Activated CD8-positive, alpha-beta memory T cell treated with anti-CD3 and anti-CD28 coated beads for 36 hours (primary cell): ENCODE measurements around the gene COL1A2. TPM values are rescaled to one million over a fixed set of nuclear protein-coding genes. Genes with fewer than 3 reads are reported as not detected.

ENCODE experiments used
- CTCF ChIA-PET: fragments of 350-600 bp; sonication (Branson Sonifier 250); formaldehyde crosslinking; loops from one replicate; lab custom pipeline; 2021; ENCODE audit warnings: antibody characterized with exemption; lab: Charles Lee
- POLR2A ChIA-PET: fragments of 350-600 bp; sonication (Branson Sonifier 250); formaldehyde crosslinking; loops from one replicate; lab custom pipeline; 2021; ENCODE audit warnings: antibody characterized with exemption; lab: Charles Lee
- total RNA-seq, 2 experiments: library from RNA; stranded (reverse); gene quantifications; one replicate each; pipeline ENCODE4 v1.2.3, GENCODE V29; 2021

Gene COL1A2
- total RNA-seq, 2 experiments from 2014 or later = 0.21 to 0.23 TPM

DNA sequence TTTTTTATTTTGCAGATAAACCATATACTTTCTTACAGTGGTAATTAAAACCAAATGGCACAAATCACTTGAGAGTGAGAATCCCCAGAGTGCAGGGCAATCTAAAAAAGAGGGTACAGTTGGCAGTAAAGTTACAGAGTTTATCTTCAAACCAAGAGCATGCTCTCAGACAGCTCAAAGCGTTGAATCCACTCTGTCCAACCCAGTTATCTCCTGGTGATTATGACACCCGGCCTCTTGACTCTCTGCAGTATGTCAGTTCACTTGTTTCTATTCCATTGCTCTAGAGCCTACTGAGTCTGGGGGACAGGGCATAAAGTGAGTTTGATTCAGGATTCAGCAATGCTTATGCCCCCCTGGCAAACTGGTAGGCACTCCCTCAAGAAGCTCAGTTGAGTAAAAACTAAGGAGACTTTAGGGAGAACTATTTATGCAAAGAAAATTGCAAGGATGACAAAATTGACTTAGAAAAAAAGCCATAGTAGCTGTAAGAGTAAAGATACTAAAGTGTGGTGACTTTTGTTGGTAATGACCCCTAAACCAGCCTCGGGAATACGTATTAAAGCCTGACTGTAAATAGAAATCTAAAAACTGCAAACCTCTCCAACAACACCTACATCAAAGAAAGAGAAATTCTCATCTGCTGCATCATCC is 55.5 kb downstream of the COL1A2 start:
- POLR2A ChIA-PET = no interaction called here
- CTCF ChIA-PET = interaction anchor here (0.7 to 1.4 kb wide), 4 partner anchors 8 to 206 kb away, joined by 3 read pairs; partner anchors contain the start of gene SGCE

GRCh38 chr7:94451187-94451586 is 56.5 kb downstream of the COL1A2 start:
- POLR2A ChIA-PET = no interaction called here
- CTCF ChIA-PET = interaction anchor here (1.3 kb wide), 1 partner anchor 9 kb away, joined by 3 read pairs; no protein-coding TSS in a partner anchor

DNA sequence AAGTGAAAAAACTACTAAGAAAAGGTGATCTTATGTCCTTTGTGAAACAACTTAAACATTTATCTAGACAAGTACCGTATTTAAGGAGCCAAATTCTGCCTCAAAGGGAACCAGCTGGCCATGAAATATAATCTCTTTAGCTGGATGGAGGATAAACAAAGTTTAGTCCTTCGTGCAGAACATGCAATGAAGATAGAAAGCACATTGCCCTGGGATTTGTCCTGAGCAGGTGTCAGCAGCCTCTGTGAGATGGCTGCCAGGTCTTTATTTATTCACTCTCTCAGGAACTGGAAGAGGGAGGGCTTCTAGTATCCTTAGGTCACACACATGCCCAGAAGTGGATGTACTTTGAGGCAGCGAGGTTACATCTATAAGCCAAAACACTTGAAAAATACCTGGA is 57.5 kb downstream of the COL1A2 start:
- CTCF ChIA-PET = no interaction called here

DNA sequence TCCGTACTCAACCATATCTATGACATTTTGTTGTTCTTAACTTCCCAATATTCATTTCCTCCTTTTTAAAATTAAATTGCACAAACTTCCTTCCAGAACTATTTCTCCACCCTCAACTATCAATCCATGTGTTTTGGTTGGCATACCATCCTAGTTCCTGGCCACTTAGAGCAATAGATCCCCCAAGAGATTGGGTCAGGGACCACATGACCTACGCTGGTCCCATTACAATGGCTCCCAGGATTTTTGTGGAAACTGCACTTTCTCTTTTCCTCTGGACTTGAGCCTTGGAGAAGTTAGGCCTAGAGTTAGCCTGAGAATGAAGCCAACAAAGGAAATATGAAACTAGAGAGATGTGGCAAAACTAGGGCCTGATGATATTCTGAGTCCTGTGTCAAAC is 59.2 kb downstream of the COL1A2 start:
- POLR2A ChIA-PET = no interaction called here
- CTCF ChIA-PET = no interaction called here

More for the DNA sequence above, 57.5 kb downstream of the COL1A2 start:
- POLR2A ChIA-PET = no interaction called here

GRCh38 chr7:94458041-94458440 is 63.3 kb downstream of the COL1A2 start:
- ChIA-PET CTCF (interaction anchor here (1.1 kb wide), 1 partner anchor 8 kb away, joined by 3 read pairs; no protein-coding TSS in a partner anchor), POLR2A (no interaction called here)

DNA sequence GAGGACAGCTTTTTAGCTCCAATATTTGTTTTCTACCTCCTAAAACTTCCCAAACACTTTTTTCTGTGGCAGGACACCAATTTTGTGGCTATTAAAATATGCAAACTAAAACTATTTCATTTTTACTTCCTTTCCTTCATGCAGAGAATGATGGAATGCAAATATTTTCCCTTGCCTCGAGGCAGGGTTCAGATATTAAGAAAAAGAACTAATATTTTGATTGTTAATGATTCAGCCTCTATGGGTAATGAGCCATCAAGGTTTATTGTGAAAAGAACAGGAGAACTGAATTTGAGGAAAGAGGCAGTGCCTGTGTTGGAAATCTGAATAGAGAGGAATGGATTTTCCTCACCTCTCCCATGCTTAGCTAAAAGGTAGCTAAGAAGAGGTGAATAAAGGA is 71.8 kb downstream of the COL1A2 start:
- ChIA-PET POLR2A (no interaction called here), CTCF (no interaction called here)

- POLR2A ChIA-PET = no interaction called here
- CTCF ChIA-PET = no interaction called here
Measured at GRCh38 chr7:94471604-94472003, 76.9 kb downstream of the COL1A2 start.

DNA sequence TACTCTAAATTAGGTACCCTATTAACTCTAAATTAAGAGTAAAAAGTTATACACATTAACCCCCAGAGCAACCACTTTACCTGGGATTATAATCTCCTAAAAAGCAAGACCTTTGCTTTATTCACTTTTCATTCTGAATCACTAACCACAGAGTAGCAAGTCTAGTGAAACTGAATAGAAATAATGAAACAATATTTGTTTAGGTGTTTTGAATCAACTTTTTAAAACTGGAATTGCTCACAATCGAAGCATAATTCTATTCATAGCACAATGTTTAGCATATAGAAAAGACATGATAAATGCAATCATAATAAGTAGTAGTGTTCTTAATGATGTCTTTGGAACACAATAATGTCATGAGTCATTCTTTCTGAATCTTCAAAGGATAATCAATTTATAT is 77.9 kb downstream of the COL1A2 start:
- CTCF ChIA-PET = no interaction called here
- POLR2A ChIA-PET = no interaction called here

GRCh38 chr7:94476251-94476840 is 81.7 kb downstream of the COL1A2 start:
- POLR2A ChIA-PET = no interaction called here
- CTCF ChIA-PET = no interaction called here

- CTCF ChIA-PET = no interaction called here
- POLR2A ChIA-PET = no interaction called here
Measured at GRCh38 chr7:94477878-94478277, 83.2 kb downstream of the COL1A2 start.

GRCh38 chr7:94478648-94479214 is 84.0 kb downstream of the COL1A2 start:
- POLR2A ChIA-PET = no interaction called here

More at GRCh38 chr7:94478648-94479214, 84.0 kb downstream of the COL1A2 start:
- CTCF ChIA-PET = no interaction called here

Other genes with a start within 250 kb of the COL1A2 start
- 10 to 100 TPM; 17.2 to 20.7 TPM for gene CASD1, start 114.9 kb downstream of the COL1A2 start, total RNA-seq